GM18867 (cell line): Measurements from ENCODE around the gene UBE2L3.
"Not testable (repeated sequence)": the region's sequence is repeated elsewhere in the genome, so short reads cannot be mapped to it uniquely, and the experiment has no call there.

ENCODE experiments used
- ATAC-seq: cut with Tn5 transposase; IDR thresholded peaks from one replicate; pipeline ENCODE4 v1.9.1; 2021; ENCODE audit warnings: mild to moderate bottlenecking, moderate library complexity; ENCODE audit not compliant: unreplicated experiment

Gene UBE2L3

DNA sequence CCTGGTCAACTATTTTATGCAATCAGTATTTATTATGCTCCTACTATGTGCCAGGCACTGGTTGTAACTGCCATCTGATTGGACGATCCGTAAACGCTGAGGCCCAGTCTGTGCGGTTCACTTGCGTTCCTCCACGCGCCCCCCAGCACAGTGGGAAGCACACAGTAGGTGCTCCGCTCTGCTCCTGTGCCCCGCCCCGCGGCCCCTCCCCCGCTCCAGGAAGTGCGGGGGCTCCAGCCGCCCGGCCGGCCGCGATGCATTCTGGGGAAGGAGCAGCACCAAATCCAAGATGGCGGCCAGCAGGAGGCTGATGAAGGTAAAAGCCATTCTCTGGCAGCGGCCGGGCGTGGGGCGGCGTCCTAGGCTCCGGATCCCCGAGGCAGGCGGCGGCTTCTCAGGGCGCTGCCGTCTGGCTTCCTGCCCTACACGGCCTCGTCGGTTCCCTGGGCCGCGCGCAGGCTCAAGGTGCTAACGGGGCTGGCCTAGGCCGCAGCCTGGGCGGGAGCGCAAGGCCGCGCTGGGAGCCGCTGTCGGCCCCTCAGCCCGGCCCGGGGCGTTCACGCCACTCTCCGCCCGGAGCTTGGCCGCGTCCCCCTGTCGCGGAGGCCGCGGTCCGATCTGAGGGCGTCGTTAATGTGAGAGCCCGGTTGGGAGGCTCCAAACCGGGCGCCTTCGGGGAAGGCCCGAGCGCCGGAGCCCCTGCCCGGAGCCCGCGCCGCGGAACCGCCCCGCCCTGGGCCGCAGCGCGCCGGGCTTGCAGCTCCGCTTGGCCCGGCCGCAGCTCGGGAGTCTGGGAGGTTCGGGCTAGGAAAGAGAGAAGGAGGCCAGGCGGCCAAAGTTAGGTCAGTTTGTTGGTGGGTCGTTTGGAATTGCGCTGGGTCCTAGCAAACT lies at the start of gene UBE2L3:
TSS of gene UBE2L3 (plus strand) at position 259 of the 891 bp plus-strand sequence. CDS start at position 290, 31 bp downstream.
- ATAC-seq: no peak

DNA sequence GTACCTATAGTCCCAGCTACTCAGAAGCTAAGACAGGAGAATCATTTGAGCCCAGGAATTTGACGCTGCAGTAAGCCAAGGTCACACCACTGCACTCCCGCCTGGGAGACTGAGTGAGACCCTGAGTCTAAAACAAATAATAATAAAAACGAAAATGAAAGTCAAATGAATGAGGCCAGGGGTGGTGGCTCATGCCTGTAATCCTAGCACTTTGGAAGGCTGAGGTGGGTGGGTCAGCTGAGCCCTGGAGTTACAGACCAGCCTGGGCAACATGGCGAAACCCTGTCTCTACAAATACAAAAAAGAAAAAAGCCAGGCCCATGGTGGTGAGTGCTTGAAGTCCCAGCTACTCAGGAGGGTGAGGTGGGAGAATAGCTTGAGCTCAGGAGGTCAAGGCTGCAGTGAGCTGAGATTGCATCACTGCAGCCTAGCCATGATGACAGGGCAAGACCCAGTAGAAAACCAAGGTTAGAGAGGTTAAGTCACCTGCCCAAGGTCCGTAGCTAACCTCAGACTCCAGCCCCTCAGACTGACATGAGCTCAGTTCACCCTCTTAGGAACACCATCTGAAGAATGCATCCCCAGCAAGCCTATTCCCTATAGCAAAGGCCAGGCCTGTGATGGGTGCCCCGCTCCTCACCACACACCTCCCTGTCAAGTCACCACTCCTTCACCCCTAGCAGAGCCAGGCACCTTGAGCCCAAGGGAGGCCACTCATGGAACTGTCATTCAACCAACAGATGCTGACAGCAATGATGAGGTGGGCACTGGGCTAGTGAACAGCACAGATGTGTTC lies 40.6 kb upstream of the UBE2L3 start:
- not testable (repeated sequence) for ATAC-seq

GRCh38 chr22:21531525-21531924 lies 36.0 kb upstream of the UBE2L3 start:
- ATAC-seq: not testable (repeated sequence)

- not testable (repeated sequence) for ATAC-seq
Observed at GRCh38 chr22:21532863-21533648, 34.5 kb upstream of the UBE2L3 start.

- ATAC-seq: not testable (repeated sequence)
Observed at GRCh38 chr22:21539862-21540261, 27.7 kb upstream of the UBE2L3 start.

GRCh38 chr22:21544432-21545322 lies 22.8 kb upstream of the UBE2L3 start:
- ATAC-seq: not testable (repeated sequence)

- peak; percentile 22 for ATAC-seq
Observed at GRCh38 chr22:21549558-21549957, 18.0 kb upstream of the UBE2L3 start.

GRCh38 chr22:21550008-21550677 lies 17.4 kb upstream of the UBE2L3 start:
- peak; percentile 67 for ATAC-seq

- peak; percentile 35 for ATAC-seq
Observed at GRCh38 chr22:21550678-21551047, 16.9 kb upstream of the UBE2L3 start.

DNA sequence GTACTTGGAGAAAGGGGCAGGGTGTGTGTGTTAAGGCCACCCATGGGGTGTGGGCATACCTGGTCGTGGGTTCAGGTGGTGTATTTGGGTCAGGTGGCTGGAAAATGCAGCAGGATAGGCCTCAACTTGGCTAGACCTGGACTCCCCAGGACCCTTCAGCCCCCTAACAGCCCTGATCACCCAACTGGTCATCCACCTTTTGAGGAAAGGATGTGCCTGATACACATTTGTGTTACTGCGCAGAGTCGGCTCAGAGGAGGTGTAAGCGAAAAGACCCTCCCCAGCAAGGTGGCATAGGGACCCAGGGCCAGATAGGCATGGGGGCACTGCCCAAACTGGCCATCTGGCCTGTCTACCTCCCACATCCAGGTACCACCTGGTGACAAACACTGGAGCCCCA lies 16.2 kb upstream of the UBE2L3 start, which contains the start of gene RIMBP3C:
TSS of gene RIMBP3C (minus strand) at position 101 of the 400 bp plus-strand sequence. CDS start 485 bp downstream, outside the sequence.
- ATAC-seq: not testable (repeated sequence)

GRCh38 chr22:21559345-21560125 lies 8.0 kb upstream of the UBE2L3 start:
- ATAC-seq: not testable (repeated sequence)

DNA sequence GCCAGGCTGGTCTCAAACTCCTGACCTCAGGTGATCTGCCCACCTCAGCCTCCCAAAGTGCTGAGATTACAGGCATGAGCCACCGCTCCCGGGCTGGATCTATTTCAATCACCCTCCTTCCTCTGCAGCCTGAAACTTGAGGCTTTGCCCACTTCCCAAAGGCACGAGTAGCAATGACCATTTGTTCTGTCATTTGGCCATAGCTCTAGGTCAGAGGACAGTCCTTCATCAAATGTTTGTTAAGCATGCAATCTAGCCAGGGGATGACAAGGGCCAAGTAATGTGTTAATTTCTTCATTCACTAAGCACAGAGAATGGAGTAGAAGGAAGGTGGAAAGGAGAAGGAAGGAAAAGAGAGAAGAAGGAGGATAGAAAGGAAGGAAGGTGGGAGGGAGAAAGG lies 6.9 kb upstream of the UBE2L3 start:
- ATAC-seq: not testable (repeated sequence)

DNA sequence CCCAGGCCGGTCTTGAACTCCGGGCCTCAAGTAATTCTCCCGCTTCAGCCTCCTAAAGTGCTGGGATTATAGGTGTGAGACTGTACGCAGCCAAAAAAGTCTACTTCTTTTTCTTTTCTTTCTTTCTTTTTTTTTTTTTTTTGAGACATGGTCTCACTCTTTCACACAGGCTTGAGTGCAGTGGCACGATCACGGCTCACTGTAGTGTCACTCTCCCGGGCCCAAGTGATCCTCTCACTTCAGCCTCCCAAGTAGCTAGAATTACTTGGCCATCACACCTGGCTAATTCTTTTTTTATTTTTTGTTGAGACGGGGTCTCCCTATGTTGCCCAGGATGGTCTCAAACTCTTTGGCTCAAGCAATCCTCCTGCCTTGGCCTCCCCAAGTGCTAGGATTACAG lies 3.6 kb upstream of the UBE2L3 start:
- ATAC-seq: no peak

GRCh38 chr22:21564411-21564810 lies 3.1 kb upstream of the UBE2L3 start:
- ATAC-seq: no peak

DNA sequence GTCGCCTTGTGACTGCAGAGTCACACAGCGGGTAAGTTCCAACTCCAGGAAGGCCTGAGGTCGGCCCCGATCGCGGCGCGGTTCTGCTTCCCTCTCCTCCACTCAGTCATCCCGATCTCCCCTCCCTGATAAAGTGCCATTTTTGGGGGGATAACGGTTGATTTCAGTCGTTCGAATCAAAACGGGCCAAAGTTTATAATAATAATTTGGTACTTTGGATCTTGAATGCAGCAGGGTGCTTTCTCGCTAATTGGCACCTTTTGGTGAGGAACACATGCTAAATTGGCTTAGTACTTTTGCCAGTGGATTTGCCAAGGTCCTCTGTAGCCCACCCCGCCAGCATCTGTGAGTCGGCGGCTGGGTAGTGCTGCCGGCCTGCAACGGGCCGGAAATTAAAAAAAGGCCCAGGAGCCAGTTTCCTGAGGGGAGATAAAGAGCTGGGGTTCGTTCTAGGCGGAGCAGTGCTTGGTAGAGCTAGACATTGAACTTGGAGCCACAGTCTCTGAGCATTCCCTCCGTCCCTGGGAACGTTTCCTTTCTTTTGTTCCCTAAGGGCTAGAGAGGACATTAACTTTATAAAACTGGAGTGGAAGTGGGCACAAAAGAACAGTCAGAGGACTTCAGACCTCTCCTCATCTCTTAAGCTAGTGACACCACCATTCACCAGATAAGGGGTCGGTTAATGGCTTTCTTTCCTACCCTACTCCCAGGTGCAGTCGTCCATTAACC lies 997 bp downstream of the UBE2L3 start:
- no peak for ATAC-seq

GRCh38 chr22:21569076-21569427 lies 1.5 kb downstream of the UBE2L3 start:
- not testable (repeated sequence) for ATAC-seq

DNA sequence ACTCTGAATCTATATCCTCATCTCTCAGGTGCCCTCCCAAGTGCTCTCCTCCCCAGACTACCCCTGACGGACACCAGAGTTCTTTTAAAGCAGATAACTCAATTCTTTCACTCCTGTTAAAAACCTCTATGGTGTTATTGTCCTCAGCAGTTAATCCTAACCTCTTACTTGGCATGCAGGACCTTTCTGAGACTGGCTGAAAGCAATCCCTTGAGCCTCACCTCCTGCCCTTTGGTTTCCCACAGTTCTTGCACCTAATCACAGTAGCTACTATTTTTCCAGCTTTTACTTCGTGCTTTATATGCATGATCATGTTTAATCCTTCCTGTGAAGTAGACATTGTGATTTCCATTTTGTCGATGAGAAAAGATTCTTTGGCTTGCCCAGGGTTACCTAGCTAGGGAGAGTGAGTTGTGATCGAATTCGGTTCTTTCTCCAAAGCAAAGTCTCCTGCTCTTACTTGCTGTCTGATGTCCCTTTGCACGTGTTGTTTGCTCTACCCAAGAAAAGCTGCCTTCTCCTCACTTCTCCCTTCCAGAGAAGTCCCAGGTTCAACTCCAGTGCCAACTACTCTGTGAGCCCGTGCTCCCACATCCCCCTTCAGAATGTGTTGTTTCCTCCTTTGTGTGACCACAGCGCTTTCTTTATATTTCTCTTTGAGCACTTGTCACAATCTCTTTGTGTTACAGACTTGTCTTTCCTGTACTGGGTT lies 2.1 kb downstream of the UBE2L3 start:
- ATAC-seq: no peak
